Skin epidermis (tissue), 12 donors: Measurements from ENCODE around the gene IL3RA.
"Not testable (repeated sequence)": the region's sequence is repeated elsewhere in the genome, so short reads cannot be mapped to it uniquely, and the experiment has no call there.

Source experiments
- H3K27ac ChIP-seq, 21 experiments: fragments of 200-600 bp; sonication (generic) in 11 of 21; one replicate each; pipeline ENCODE4 v1.5.0; 2020; ENCODE audit warnings: mild to moderate bottlenecking in 3 of 21, inconsistent platforms in 2 of 21, moderate library complexity in 2 of 21
- H3K4me3 ChIP-seq, 7 experiments: fragments of 200-600 bp; sonication (generic) in 2 of 7; one replicate each; pipeline ENCODE4 v1.5.0; 2020; ENCODE audit warnings: inconsistent platforms in 2 of 7, mild to moderate bottlenecking in 2 of 7, moderate library complexity in 1 of 7

Gene IL3RA

GRCh38 chrX:1327651-1328304 lies 8.8 kb upstream of the IL3RA start:
- H3K4me3 ChIP-seq: no peak overlapping the region
- H3K27ac ChIP-seq: no peak overlapping the region

- H3K4me3 ChIP-seq: no peak overlapping the region
- H3K27ac ChIP-seq: no peak overlapping the region
Measured at GRCh38 chrX:1330605-1331004, 6.0 kb upstream of the IL3RA start.

- not testable (repeated sequence) for H3K4me3 ChIP-seq, H3K27ac ChIP-seq
Measured at GRCh38 chrX:1332433-1332832, 4.2 kb upstream of the IL3RA start.

- H3K27ac ChIP-seq: no peak overlapping the region
- H3K4me3 ChIP-seq: no peak overlapping the region
Measured at GRCh38 chrX:1334854-1335253, 1.7 kb upstream of the IL3RA start.

GRCh38 chrX:1336948-1337779 lies 579 bp downstream of the IL3RA start:
- H3K27ac ChIP-seq: peak overlapping the region in 13 of 21 experiments; percentile 14 to 72 (median 48)
- peak overlapping the region; percentile 11 to 34 (median 24) for H3K4me3 ChIP-seq

- Histone ChIP-seq H3K27ac (no peak overlapping the region), H3K4me3 (no peak overlapping the region)
Measured at GRCh38 chrX:1341545-1342184, 5.1 kb downstream of the IL3RA start.

- not testable (repeated sequence) for H3K27ac ChIP-seq, H3K4me3 ChIP-seq
Measured at GRCh38 chrX:1349606-1350005, 13.0 kb downstream of the IL3RA start.

GRCh38 chrX:1351981-1352714 lies 15.6 kb downstream of the IL3RA start:
- no peak overlapping the region for H3K27ac ChIP-seq
- no peak overlapping the region for H3K4me3 ChIP-seq

- Histone ChIP-seq H3K27ac (no peak overlapping the region), H3K4me3 (no peak overlapping the region)
Measured at GRCh38 chrX:1354036-1355019, 17.7 kb downstream of the IL3RA start.

- H3K4me3 ChIP-seq: no peak overlapping the region
- peak overlapping the region in 3 of 21 experiments; percentile 0 to 44 (median 30) for H3K27ac ChIP-seq
Measured at GRCh38 chrX:1355131-1356046, 18.8 kb downstream of the IL3RA start.

GRCh38 chrX:1357993-1358392 lies 21.4 kb downstream of the IL3RA start:
- H3K27ac ChIP-seq: no peak overlapping the region
- H3K4me3 ChIP-seq: no peak overlapping the region

- Histone ChIP-seq H3K27ac (no peak overlapping the region), H3K4me3 (no peak overlapping the region)
Measured at GRCh38 chrX:1358793-1359476, 22.4 kb downstream of the IL3RA start.

GRCh38 chrX:1359477-1359873 lies 22.9 kb downstream of the IL3RA start:
- no peak overlapping the region for H3K4me3 ChIP-seq

GRCh38 chrX:1360171-1360570 lies 23.6 kb downstream of the IL3RA start:
- Histone ChIP-seq H3K4me3 (no peak overlapping the region), H3K27ac (no peak overlapping the region)

More at GRCh38 chrX:1359477-1359873, 22.9 kb downstream of the IL3RA start:
- no peak overlapping the region for H3K27ac ChIP-seq

GRCh38 chrX:1361275-1361674 lies 24.7 kb downstream of the IL3RA start:
- Histone ChIP-seq H3K27ac (no peak overlapping the region), H3K4me3 (no peak overlapping the region)

GRCh38 chrX:1361910-1362309 lies 25.3 kb downstream of the IL3RA start:
- Histone ChIP-seq H3K27ac (no peak overlapping the region), H3K4me3 (no peak overlapping the region)

- not testable (repeated sequence) for H3K4me3 ChIP-seq, H3K27ac ChIP-seq
Measured at GRCh38 chrX:1366363-1366762, 29.8 kb downstream of the IL3RA start.

GRCh38 chrX:1368385-1368698 lies 31.8 kb downstream of the IL3RA start:
- Histone ChIP-seq H3K4me3 (no peak overlapping the region), H3K27ac (no peak overlapping the region)
